Measurements from ENCODE around the gene EEPD1. TPM values are rescaled to one million over a fixed set of nuclear protein-coding genes. Genes with fewer than 3 reads are reported as not detected.
"Not testable (repeated sequence)": the region's sequence is repeated elsewhere in the genome, so short reads cannot be mapped to it uniquely, and the experiment has no call there.

EEPD1 gene
- total RNA-seq, 1 donor from 2014 or later = 5.1 TPM

DNA sequence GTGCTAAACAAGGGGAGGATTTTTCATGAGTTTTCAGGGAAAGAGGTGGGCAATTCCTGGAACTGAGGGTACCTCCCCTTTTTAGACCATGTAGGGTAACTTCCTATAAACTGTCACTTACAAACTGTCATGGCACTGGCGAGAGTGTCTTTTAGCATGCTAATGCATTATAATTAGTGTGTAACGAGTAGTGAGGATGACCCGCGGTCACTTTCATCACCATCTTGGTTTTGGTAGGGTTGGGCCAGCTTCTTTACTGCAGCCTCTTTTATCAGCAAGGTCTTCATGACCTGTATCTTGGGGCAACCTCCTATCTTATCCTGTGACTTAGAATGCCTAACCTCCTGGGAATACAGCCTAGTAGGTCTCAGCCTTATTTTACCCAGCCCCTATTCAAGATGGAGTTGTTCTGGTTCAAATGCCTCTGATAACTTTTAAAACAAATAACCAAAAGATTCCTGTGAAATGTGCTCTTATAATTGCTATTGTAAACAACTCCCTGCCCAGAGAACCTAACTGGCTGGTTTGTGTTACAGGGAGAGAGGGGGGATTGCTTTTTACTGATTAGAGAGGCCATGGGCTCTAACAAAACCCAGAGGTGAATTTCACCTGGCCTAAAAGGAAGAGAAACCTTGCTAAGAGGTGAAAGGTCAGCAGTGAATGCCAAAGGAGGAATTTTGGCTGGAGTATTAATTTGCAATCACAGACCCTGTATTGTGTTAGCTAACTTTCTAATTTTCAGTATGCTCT is 64.3 kb downstream of the EEPD1 start:
- no peak for DNase-seq

DNA sequence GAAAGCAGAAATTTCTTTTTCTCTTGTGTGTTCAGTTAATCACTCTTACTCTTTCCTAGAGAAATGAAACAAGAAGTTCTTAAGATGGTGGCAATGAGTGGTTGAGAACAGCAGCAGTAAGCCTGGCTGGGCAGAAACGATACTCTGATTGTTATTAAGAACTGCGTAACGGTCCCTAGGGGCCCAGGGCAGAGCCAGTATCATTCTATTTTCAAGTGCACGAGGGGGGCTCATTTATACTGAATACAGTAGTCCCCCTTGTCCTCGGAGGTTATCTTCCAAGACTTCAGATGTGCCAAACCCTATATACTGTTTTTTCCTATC is 64.9 kb downstream of the EEPD1 start:
- no peak for DNase-seq

DNA sequence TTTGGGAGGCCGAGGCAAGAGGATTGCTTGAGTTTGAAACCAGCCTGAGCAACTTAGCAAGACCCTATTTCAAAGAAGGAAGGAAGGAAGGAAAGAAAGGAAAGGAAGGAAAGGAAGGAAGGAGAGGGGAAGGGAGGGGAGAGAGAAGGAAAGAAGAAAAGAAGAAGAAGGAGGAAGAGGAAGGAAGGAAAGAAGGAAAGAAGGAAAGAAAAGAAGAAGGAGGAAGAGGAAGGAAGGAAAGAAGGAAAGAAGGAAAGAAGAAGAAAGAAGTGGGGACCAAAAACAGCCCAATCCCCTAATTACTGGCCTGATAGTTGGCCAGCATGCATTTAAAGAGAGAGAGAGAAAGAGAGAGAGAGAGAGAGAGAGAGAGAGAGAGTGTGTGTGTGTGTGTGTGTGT is 66.4 kb downstream of the EEPD1 start:
- no peak for DNase-seq

DNA sequence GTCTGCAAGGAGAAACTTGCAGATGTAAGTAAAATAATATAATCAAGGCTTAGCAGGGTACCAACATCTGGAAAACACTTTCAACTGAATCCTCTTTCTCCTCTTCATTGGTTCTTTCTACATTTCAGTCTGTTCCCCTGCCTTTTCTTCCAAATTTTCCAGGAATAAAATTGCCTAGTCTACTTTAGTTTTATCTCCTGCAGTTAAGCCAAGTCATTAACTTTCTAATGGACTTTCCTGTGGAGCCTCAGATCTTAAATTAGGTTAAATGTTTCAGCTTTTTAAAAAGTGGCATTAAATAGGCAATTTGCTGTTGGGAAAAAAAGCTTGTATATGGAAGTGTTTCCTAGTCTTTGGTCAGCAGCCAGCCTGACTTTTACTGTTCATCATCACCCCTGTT is 70.8 kb downstream of the EEPD1 start:
- no peak for DNase-seq

DNA sequence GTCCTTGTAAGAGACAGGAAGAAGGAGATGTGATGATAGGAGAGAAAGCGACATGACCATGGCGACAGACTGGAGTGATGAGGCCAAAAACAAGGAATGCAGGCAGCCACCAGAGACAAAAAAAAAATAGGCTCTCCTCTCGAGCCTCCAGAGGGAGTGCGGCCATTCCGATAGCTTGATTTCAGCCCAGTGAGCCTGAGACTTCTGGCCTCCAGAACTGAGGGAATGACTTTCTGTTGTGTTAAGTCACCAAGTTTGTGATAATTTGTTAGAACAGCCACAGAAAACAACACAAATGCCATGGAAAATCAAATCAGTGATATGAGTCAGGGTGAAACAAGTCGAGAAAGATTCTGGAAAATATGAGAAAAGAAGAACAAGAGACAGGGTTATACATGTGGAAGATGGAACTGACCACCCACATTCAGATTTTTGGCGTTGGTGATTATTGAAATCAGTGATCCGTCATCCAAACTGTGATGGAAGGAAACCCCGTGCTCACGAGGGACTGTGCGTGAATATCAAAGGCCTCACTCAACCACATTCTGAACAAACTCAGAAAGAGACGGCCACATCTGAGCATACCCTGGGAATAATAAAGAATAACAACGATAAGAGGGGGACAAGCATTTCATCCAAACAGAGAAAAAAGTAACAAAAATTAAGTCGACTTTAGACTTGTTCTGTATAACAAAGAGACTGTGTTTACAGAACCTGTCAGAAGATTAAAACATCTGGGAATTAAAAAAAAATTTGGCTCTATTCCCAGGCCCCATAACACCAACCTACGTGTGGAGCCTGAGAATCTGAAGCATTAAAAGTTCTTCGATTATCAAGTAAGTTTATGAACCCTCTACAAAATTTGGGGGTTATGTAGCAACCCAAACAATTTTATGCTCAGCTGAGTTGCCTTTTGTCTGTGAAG is 72.1 kb downstream of the EEPD1 start:
- DNase-seq = no peak

DNA sequence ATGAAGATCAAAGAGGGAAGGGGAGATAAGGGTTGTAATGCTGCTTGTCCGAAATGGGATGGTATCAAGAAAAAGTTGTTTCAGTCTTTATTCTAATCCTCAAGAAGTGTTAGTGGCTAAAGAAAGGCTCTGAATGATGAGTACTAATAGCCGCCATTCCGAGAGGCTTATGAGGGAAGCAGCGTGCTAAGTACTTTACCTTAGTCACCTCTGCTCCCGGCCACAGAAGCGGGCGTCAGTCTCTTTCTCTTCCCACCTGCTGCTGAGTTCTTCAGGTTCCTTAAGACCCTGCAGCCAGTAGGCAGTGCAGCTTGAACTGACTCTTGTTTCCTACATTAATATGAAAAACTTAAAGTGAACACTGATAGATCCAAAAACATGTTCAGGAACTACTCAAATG is 73.1 kb downstream of the EEPD1 start:
- no peak for DNase-seq

DNA sequence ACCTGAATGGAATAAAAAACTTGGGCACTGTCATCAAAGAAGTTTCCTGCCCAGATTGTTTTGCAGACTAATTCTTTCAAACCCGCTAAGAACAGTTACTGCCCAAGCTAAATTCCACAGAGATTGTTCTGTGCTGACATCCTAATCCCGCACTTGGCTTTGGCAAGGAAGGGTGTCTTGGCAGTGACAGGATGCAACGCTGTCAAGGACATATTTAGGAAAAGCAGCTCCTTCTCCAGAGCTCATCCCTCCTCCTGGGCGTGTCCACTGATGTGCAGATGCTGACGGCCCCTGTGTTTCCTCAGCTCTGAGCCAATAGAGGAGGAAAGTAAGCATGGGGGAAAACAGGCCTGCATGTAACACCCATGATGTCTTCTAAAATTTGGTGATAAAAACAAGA is 74.2 kb downstream of the EEPD1 start:
- no peak for DNase-seq

DNA sequence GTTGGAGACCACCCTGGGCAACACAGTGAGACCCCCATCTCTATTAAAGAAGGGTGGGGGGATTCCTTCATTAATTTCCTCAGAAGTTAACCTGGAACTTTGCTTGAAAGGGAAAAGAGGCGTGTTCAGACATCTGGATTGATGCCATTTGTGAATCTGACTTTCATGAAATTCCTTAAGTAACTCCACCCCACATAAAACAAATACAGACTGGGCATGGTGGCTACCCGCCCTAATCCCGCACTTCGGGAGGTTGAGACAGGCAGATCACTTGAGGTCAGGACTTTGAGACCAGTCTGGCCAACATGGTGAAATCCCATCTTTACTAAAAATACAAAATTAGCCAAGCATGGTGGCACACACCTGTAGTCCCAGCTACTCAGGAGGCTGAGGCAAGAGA is 75.0 kb downstream of the EEPD1 start:
- DNase-seq = no peak

DNA sequence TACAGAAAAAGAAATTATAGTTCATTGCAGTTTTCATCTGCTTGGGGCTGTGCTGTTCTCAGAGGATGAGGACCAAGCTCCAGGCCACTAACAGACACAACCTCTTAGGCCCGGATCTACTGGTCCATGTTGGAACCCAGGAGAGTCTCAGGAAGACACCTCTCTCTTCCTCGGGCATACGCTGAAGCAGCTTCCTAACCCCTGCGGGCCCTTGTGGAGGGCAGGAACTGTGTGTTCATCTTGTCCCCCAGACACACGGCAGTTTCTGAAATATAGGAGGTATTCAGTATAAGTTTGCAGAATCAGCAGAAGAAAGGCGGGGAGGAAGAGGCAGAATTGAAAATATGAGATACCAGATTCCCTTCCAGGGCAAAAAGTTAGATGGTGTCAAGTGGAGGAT is 78.4 kb downstream of the EEPD1 start:
- DNase-seq = no peak

DNA sequence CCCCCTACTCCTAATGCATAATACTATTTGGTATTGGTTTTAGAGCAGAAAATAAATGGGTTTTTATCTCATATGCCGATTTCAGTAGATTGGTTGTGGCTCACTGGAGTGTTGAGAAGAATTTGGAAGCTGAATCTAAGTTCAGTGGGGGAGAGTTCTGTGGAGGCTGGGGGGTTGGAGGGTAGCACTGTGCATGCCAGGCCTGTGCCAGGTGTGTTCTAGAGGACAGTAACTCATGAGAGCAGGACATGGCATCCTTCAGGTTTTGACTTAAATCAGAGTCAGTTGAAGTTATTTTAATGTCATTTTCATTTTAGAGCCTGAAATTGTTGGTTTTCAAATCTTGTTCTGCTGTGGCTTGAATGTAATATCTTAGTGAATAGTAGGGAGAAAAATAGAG is 79.5 kb downstream of the EEPD1 start:
- DNase-seq = no peak

DNA sequence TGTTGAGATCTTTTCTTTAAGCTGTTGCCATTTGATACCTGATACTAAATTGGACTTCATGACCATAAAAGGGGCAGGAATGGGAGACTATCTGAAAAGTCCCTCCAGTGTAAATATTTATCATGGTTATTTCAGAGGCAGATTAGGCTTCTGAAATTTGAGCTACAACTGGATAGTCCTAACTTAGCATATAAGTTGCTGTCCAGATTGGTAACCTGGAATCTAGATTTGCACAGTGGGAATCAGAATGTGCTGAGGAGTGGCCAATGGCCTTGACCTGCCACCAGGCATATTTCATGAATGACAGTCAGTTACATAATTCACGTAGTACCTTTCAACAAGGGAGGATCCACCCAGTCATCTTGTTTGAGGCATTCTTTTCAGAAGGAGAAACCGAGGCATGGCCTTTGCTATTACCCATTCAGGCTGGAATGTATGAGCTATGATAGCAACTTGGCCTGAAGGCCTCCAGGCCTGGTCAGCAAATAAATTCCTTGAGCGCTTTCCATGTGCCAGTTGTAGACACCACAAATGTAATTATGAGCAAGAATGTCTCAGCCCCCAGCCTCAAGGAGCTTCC is 80.0 kb downstream of the EEPD1 start:
- no peak for DNase-seq

DNA sequence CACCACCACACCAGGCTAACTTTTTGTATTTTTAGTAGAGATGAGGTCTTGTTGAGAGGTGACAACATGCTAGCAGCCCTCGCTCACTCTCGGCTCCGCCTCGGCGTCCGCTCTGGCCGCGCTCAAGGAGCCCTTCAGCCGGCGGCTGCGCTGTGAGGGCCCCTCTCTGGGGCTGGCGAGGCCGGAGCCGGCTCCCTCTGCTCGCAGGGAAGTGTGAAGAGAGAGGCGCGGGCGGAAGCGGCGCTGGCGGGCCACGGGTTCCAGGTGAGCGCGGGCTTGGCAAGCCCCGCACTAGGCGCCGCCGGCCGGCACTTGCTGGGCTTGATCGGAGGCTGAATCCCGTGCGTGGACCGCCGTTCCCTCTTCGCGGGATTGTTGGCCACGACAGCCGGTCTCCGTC is 83.0 kb downstream of the EEPD1 start:
- no peak for DNase-seq

DNA sequence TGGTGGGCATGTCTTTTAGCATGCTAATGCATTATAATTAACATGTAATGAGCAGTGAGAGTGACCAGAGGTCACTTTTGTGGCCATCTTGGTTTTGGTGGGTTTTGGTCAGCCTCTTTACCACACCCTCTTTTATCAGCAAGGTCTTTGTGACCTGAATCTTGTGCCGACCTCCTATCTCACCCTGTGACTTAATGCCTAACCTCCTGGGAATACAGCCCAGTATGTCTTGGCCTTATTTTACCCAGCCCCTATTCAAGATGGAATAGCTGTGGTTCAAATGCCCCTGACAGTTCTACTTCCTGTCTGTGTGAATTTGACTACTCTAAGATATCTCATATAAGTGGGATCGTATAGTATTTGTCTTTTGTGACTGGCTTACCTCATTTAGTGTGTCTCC is 85.1 kb downstream of the EEPD1 start:
- DNase-seq = no peak

DNA sequence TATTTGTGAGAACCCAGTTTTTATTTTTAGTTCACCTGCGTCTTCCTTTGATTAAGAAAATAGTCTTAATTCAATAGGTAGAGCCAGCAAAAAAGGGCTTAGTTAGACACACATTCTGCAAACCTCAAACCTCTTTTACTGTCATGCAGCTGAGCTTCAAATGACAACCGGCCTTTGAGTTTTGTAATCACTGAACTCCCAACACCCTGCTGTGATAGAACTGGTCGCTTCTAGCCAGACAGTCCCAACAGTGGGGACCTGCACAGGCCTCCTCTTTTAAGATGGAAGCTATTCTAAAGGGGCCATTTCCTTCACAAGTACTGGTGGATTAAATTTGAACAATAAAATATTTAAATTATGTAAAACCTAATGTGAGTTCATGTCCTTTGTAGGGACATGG is 90.3 kb downstream of the EEPD1 start:
- DNase-seq = not testable (repeated sequence)

DNA sequence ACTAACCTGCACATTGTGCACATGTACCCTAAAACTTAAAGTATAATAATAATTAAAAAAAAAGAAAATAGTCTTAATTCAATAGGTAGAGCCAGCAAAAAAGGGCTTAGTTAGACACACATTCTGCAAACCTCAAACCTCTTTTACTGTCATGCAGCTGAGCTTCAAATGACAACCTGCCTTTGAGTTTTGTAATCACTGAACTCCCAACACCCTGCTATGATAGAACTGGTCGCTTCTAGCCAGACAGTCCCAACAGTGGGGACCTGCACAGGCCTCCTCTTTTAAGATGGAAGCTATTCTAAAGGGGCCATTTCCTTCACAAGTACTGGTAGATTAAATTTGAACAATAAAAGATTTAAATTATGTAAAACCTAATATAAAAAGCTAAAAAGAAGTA is 90.9 kb downstream of the EEPD1 start:
- DNase-seq = not testable (repeated sequence)

DNA sequence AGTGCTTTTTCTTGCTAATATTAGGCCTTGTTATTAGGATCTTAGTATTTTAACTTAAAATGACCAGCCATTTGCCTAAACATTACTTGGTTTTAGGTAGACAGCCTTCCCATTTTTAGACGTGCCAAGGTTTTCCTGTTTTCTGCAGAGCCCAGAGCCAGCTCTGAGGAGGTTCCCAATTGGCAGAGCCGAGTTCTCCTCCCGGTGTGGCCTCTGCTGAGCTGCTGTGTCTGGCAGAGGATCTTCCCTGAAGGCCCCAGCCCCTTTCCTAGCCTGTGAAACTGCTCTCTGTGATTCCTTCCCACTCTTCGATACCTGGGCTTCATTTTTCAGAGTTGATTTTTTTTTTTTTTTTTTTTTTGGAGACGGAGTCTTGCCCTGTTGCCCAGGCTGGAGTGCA is 91.4 kb downstream of the EEPD1 start:
- no peak for DNase-seq

DNA sequence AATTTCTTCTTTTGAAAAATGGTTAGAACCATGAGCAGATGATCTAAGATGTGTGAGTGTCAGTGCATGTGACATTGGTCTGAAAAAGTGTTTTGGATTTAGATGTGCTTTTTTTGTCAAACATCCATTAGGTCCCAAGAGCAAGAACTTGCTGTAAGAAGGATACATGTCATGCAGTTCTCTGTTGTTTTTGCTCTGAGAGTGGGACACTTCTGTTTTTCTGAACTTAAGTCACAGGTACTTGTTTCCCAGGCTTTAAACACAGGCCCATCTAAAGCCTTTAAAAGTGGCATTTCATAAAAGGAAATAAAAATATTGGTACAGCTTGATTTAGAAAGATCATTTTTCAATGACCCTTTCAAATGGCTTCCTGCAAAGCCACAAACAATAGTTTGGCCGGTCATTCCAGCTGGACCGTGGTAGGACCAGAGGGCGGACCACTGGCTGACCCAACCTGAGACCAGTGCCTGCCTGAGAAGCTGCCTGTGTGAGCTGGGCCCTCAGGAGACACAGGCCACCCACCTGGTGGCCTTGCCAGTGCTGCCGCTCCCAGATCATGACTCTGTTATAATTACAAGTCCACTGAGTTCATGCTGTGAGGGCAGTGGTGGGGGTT is 92.7 kb downstream of the EEPD1 start:
- DNase-seq = peak; percentile 19

DNA sequence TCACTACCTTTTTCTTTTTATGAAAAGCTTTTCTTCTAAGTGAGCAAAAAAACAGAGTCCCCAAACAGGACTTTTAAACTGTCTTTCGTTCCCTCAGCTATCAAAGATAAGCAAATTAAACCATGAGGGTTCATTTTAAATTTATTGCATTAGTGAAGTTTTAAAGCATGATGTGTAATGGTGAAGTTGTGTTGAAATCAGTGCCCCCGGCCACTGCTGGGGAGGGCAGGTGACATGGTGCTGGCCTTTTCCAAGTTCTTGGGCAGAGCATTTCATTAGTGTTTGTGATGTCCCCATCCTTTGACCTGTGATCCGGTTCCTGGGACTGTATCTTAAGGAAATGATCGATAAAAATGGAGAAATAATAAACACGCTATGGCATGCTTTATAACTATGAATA is 96.0 kb downstream of the EEPD1 start:
- no peak for DNase-seq

DNA sequence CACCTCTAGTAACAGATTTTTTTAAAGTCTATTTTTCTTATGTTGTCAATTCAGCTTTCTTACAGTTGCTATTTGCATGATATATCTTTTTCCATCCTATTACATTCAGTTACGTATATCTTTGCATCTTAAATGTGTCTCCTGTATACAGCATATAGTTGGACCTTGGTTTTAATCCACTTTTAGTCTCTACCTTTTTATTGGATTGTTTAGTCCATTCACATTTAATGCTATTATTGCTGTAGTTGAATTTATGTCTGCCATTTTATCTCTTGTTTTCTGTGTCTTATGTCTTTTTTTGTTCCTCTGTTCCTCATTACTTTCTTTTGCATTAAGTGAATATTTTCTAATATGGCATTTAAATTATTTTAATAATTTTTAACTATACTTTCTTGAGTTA is 100.6 kb downstream of the EEPD1 start:
- no peak for DNase-seq

DNA sequence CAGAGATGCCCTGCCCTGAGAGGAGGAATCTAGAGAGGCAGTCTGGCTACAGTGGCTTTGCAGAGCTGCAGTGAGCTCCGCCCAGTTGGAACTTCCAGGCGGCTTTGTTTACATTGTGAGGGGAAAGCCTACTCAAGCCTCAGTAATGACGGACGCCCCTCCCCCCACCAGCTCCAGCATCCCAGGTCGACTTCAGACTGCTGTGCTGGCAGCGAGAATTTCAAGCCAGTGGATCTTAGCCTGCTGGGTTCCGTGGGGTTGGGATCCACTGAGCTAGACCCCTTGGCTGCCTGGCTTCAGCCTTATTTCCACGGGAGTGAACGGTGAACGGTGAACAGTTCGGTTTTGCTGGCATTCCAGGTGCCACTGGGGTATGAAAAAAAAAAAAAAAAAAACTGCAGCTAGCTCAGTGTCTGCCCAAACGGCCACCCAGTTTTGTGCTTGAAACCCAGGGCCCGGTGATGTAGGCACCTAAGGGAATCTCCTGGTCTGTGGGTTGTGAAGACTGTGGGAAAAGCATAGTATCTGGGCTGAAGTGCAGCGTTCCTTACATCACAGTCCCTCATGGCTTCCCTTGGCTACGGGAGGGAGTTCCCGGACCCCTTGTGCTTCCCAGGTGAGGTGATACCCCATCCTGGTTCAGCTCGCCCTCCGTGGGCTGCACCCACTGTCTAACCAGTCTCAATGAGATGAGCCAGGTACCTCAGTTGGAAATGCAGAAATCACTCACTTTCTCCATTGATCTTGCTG is 105.6 kb downstream of the EEPD1 start:
- DNase-seq = peak; percentile 70

DNA sequence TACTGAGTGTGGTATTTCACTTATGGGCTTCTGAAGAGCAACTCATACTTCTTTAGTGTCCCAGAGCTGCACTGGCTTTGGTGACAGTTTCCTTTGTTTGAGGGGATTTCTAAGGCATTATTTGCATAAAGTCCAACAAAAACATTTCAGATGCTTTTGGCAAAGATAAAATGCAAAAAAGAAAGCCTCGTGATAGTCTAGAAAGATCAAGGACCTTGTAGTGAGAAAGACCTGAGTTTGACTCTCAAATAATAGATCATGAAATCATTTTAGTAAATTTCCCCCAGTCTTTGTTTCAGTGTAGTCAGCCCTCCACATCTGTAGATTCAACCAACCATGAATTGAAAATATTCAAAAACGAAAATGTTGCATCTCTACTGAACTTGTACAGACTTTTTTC is 107.4 kb downstream of the EEPD1 start:
- no peak for DNase-seq

DNA sequence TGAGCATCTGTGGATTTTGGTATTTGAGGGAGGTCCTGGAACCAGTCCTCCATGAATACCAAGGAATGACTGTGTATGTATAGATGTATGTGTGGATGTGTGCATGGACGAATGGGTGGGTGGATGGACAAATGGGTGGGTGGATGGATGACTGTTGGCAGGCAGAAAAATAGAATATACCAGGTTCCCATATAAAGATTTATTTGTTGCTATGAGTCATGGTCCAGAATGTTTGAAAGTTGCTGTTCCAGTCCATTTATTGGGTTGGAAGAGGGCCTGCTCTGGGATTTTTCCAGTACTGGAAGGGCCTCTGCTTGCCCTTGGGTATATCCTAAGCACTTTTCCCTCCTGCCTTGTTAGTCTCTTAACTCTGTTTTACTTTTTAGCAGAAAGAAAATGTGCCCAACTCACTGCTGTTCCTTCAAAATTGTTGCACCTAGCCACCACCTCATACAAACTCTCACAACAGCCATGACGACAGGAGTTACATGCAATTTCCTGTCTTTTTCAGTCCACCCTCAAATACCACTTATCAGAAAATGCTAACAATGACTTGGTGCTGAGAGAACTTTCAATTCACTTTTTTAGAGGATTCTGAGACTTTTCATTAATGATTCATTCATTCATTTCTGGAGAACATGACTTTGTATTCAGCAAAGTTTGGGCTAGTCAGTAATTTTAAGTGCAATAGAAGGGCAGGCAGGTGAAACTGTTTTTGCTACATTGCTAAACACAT is 108.1 kb downstream of the EEPD1 start:
- DNase-seq = no peak

Data from dermis blood vessel endothelial cell (primary cell).